SHP77 (cell line): ENCODE measurements around the gene MPP1.
"Not testable (repeated sequence)": the region's sequence is repeated elsewhere in the genome, so short reads cannot be mapped to it uniquely, and the experiment has no call there.

ENCODE experiments used
- DNase-seq, 2 experiments: peaks; one replicate each; lab custom pipeline; 2025; lab: John Stamatoyannopoulos, UW

Gene MPP1

GRCh38 chrX:154804957-154805695, at the start of gene MPP1:
Gene MPP1 (minus strand): TSS chrX:154805485. CDS start chrX:154805373, 112 bp downstream.
- peak; percentile 21 to 42 for DNase-seq

- no peak for DNase-seq
These were observed 45.8 kb upstream of the MPP1 start for GRCh38 chrX:154850957-154851611.

- peak in 1 of 2 experiments; percentile 5 for DNase-seq
These were observed 35.6 kb upstream of the MPP1 start for GRCh38 chrX:154840856-154841255.

- DNase-seq: no peak
These were observed 30.9 kb upstream of the MPP1 start for GRCh38 chrX:154836163-154836562.

GRCh38 chrX:154834562-154834961, 29.3 kb upstream of the MPP1 start, which contains the start of gene SMIM9:
Gene SMIM9 (minus strand): TSS chrX:154834662. CDS start chrX:154830856, 3,806 bp downstream.
- no peak for DNase-seq

- DNase-seq: no peak
These were observed 28.5 kb upstream of the MPP1 start for GRCh38 chrX:154833746-154834274.

GRCh38 chrX:154829926-154830442, 24.7 kb upstream of the MPP1 start:
- DNase-seq: no peak

- no peak for DNase-seq
These were observed 23.8 kb upstream of the MPP1 start for GRCh38 chrX:154829134-154829533.

GRCh38 chrX:154828016-154828408, 22.7 kb upstream of the MPP1 start:
- no peak for DNase-seq

GRCh38 chrX:154827194-154828015, 22.1 kb upstream of the MPP1 start:
- DNase-seq: no peak

- not testable (repeated sequence) for DNase-seq
These were observed 20.3 kb upstream of the MPP1 start for GRCh38 chrX:154825586-154825985.

GRCh38 chrX:154824638-154825037, 19.4 kb upstream of the MPP1 start:
- no peak for DNase-seq

GRCh38 chrX:154822029-154822428, 16.7 kb upstream of the MPP1 start:
- DNase-seq: no peak

- DNase-seq: no peak
These were observed 16.2 kb upstream of the MPP1 start for GRCh38 chrX:154821523-154821922.

- DNase-seq: no peak
These were observed 14.6 kb upstream of the MPP1 start for GRCh38 chrX:154819771-154820341.

- no peak for DNase-seq
These were observed 13.9 kb upstream of the MPP1 start for GRCh38 chrX:154818916-154819770.

- not testable (repeated sequence) for DNase-seq
These were observed 11.8 kb upstream of the MPP1 start for GRCh38 chrX:154817048-154817618.

- DNase-seq: not testable (repeated sequence)
These were observed 11.1 kb upstream of the MPP1 start for GRCh38 chrX:154816326-154816898.

- no peak for DNase-seq
These were observed 10.1 kb upstream of the MPP1 start for GRCh38 chrX:154815274-154815818.

GRCh38 chrX:154813801-154814200, 8.5 kb upstream of the MPP1 start:
- no peak for DNase-seq
